WTC11 (cell line): ENCODE measurements around the gene CCNG2.

ENCODE experiments used
- CREM ChIP-seq: sonication (generic); formaldehyde crosslinking; IDR thresholded peaks from 2 replicates; pipeline ENCODE4 v1.8.1; 2022; ENCODE audit warnings: mild to moderate bottlenecking, missing genetic modification reagents, moderate library complexity
- CTCF ChIP-seq: fragments of 200-600 bp; IDR thresholded peaks from 2 replicates; pipeline ENCODE4 v1.8.0; 2022; ENCODE audit warnings: antibody characterized with exemption
- ESRRA ChIP-seq: sonication (generic); formaldehyde crosslinking; IDR thresholded peaks from 2 replicates; pipeline ENCODE4 v1.8.1; 2022; ENCODE audit warnings: mild to moderate bottlenecking, missing genetic modification reagents, borderline replicate concordance
- JUN ChIP-seq: sonication (generic); formaldehyde crosslinking; IDR thresholded peaks from 2 replicates; pipeline ENCODE4 v1.8.0; 2023; ENCODE audit warnings: mild to moderate bottlenecking, missing genetic modification reagents
- NFYB ChIP-seq: sonication (generic); formaldehyde crosslinking; conservative IDR thresholded peaks from 2 replicates; pipeline ENCODE4 v1.8.0; 2022; ENCODE audit warnings: low read depth, missing genetic modification reagents
- NR3C1 ChIP-seq: sonication (generic); formaldehyde crosslinking; conservative IDR thresholded peaks from 2 replicates; pipeline ENCODE4 v1.8.1; 2023; ENCODE audit warnings: low read depth, mild to moderate bottlenecking, missing genetic modification reagents
- PREB ChIP-seq: sonication (generic); formaldehyde crosslinking; IDR thresholded peaks from 2 replicates; pipeline ENCODE4 v1.8.1; 2022; ENCODE audit warnings: mild to moderate bottlenecking, missing genetic modification reagents, moderate library complexity, borderline replicate concordance
- SP1 ChIP-seq: sonication (generic); formaldehyde crosslinking; conservative IDR thresholded peaks from 2 replicates; pipeline ENCODE4 v1.8.1; 2022; ENCODE audit warnings: missing genetic modification reagents
- STAT6 ChIP-seq: sonication (generic); formaldehyde crosslinking; conservative IDR thresholded peaks from 2 replicates; pipeline ENCODE4 v1.8.1; 2023; ENCODE audit warnings: mild to moderate bottlenecking, low read depth, missing genetic modification reagents, moderate library complexity
- ZNF121 ChIP-seq: sonication (generic); formaldehyde crosslinking; IDR thresholded peaks from 2 replicates; pipeline ENCODE4 v1.8.0; 2023; ENCODE audit warnings: missing genetic modification reagents
- ZNF232 ChIP-seq: sonication (generic); formaldehyde crosslinking; IDR thresholded peaks from 2 replicates; pipeline ENCODE4 v1.8.0; 2022; ENCODE audit warnings: mild to moderate bottlenecking, missing genetic modification reagents
- TF ChIP-seq, protein P1 (sequence below): sonication (generic); formaldehyde crosslinking; IDR thresholded peaks from 2 replicates; pipeline ENCODE4 v1.8.0; 2022; ENCODE audit warnings: mild to moderate bottlenecking, missing genetic modification reagents
- TF ChIP-seq, protein P2 (sequence below): sonication (generic); formaldehyde crosslinking; IDR thresholded peaks from 2 replicates; pipeline ENCODE4 v1.8.1; 2022; ENCODE audit warnings: mild to moderate bottlenecking, moderate library complexity, missing genetic modification reagents

DNA sequence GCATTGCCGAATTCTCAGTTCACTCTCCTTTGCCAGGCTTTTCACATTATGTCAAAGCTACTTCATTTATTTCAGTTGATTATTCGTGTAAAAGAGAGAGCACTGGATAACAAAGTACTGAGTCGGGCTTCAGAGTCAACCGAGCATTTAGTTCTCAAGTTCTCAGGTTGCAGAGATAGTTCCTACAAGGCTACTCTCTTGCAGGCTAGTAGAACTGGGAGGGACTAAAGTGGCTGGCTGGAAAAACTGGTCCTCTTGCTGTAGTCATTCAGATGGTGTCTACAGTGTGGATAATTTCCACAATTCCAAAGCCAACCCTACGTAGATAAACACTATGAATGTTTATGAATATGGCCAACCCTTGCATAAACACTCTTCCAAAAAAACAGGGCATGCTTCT, 4.6 kb upstream of the CCNG2 start:
- TF ChIP-seq JUN (CRISPR knock-in tag) = no peak
- TF ChIP-seq NFYB = no peak
- no peak for TF ChIP-seq CTCF
- TF ChIP-seq ZNF232 = no peak
- TF ChIP-seq ESRRA = no peak
- no peak for TF ChIP-seq SP1
- TF ChIP-seq, protein P1, sequence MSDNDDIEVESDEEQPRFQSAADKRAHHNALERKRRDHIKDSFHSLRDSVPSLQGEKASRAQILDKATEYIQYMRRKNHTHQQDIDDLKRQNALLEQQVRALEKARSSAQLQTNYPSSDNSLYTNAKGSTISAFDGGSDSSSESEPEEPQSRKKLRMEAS (CRISPR knock-in tag) = no peak
- no peak for TF ChIP-seq STAT6 (CRISPR knock-in tag)
- TF ChIP-seq NR3C1 (CRISPR knock-in tag) = no peak
- no peak for TF ChIP-seq CREM (CRISPR knock-in tag)
- TF ChIP-seq ZNF121 (CRISPR knock-in tag) = no peak
- TF ChIP-seq, protein P2, sequence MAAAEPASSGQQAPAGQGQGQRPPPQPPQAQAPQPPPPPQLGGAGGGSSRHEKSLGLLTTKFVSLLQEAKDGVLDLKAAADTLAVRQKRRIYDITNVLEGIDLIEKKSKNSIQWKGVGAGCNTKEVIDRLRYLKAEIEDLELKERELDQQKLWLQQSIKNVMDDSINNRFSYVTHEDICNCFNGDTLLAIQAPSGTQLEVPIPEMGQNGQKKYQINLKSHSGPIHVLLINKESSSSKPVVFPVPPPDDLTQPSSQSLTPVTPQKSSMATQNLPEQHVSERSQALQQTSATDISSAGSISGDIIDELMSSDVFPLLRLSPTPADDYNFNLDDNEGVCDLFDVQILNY (CRISPR knock-in tag) = no peak
- no peak for TF ChIP-seq PREB (CRISPR knock-in tag)
